ENCODE measurements around the gene FAM20C.

The FAM20C gene

DNA sequence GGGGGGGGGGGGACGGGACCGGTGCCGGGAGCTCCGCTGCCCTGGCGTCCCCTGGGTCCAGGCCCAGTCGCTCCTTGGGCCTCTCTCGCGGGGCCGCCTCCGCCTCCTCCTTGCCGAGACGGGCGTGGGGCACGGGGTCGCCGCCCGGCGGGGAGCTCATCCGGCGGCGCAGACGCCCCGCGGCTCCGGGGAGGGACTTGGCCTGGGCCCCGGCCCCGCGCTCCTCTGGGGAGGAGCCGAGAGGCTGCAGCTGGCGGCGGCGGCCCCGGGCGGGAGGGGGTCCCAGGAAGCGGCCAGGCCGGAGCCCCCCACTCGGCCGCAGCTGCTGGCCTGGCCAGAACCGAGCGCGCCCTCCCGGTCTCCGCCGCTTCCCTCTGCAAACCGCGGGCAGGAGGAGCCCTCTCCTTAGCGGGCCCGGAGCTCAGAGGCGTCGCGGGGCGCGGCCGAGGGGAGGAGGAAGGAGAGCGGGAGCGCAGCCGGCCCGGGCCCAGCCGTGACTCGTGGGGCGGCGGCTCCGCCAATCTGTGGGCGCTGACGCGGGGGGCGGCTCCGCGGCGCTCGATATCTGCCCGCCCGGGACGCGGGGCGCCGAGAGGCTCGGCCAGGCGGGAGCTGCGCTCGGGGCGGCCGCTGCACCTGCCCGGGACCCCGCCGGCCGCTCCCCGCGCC, at the start of gene FAM20C:
Gene FAM20C (plus strand): TSS at position 591 of the 669 bp plus-strand sequence. CDS start 629 bp downstream, outside the sequence.
- peak; percentile 84 for DNase-seq (ENCODE audit: low spot score)

DNA sequence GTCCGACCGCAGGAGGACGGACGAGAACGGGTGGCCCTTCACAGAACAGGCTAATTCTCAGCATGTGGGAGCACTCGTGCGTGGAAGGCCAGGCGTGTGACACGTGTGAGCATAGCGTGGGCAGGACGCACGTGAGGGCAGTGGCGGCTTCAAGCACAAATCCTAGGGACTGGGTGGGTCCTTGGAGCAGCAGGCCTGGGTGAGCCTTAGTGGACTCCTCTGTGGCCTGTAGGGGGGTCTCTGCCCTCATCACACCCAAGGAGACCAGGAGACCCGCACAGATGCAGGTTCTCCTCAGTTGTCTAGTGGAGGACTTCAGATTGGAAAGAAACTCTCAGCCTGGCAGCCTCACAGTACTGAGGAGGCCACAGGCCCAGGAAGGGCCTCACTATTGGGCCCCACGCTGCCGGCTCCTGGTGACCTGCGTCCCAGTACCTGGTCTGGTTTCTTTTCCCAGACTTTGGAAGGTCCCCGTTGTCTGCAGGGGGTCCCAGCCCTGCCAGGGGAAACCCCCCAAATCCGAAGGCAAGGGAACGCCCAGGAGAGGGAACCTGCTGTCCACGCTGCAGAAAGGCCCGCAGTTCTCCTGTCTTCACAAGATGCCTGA, 49.1 kb upstream of the FAM20C start:
- no peak for DNase-seq (ENCODE audit: low spot score)

DNA sequence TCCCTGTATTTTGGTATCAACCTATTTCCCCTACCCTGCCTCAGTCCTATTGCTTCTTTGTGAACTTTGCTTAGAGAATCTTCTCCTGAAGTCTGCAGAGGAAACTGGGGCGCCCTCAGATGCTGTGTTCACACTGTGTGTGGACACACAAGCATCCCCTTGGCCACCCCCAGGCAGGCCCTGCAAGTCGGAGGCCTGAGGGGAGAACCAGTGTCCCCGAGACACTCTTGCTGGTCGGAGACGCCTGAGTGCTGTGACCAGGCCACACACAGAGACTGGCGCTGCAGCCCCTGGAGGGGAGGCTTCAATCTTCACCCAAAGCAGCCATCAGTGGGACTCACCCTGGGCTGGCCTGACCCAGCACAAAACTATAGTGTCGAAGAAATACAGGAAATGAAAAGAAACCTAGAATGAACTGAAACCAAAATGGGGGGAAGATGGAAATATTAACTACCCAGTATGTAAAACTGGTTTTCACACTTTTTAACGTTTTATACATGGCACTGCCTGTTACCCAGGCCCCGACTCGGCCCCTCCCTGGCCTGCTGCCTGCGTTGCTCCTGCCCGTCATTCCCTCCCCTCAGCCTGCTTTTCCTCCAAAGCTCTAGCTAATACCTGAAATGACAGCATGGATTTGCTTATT, 48.4 kb upstream of the FAM20C start:
- DNase-seq (ENCODE audit: low spot score): no peak

DNA sequence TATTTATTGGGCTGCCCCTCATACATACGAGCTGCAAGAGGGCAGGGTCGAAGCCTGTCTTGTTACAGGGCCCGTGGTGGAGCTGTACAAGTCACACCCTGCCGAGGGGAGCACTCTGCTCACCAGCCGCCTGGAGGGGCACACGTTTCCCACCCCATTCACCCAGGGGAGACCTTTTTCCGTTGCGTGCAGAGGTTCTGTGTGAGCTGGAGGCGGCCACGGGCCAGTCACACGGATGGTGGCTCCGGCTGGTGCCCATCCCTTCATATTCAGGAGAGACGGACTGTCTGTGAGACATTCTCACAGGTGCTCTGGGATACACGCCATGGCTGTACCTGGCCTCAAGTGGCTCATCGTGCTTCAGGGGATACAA, 47.9 kb upstream of the FAM20C start:
- no peak for DNase-seq (ENCODE audit: low spot score)

DNA sequence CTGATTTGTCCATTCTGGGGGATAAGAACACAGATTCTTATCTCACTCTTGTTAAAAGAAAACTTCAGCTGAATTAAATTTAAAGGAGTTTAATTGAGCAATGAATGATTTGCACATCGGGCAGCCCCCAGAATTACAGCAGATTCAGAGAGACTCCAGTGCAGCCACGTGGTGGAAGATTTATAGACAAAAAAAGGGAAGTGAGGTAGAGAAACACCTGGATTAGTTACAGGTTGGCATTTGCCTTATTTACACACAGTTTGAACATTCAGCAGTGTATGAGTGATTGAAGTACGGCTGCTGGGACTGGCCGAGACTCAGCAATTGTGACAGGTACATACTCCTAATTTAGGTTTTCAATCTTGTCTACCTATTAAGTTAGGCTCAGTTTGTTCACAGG, 46.5 kb upstream of the FAM20C start:
- DNase-seq (ENCODE audit: low spot score): no peak

DNA sequence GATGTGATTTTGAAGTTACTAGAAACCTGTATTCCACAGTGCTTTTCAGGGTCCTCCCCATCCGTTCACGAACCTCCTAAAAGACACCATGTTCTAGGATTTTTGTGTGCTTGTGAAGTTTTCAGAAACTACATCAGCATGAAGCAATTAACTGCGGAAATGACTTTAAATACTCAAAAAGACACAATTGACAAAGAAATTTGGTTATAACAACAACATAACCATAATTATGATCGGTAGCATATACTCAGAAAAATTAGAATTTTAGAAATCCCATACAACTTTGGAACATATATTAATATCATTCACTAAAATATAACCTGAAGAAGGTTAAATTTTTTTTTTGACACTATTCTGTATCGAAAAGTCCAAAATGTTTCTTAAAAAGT, 43.8 kb upstream of the FAM20C start:
- no peak for DNase-seq (ENCODE audit: low spot score)

DNA sequence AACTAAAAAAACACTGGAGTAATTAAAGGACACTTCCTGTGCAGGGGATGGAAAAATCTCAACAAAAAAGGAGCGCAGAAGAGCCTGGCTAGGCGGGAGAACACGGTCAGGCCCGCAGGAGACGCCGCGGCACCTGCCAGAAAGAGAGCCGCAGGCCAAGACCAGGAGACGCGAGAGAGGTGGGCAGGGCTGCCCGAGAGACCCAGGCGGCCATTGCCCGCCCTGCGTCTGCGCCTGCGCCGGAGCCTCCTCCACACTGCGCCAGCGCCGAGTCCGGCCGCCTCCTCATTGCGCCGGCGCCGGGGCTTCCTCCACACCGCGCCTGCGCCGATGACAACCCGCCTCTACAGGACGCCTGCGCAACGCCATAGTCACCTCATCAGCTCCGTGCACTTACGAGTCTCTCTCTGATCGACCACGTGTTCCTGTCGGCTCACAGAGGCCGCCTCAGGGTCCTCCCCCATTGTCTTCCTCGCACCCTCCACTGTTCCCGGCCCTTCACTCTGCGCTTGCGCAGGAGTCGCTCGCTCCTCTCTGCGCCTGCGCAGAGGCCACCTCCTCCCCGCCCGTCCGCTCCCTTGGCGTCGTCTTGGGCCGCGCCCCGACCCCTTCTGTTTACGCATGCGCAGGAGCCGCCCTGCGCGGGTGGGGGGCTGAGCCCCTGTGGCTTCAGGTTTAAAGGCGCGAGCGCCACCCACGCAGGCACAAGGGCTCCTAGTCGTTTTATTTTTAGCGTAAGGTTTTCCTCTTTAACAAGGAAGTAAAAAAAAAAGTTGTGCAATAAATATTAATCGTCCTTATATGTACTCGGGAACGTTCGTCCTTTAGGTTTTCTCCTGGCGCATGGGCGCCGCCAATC, 43.2 kb upstream of the FAM20C start:
- peak; percentile 97 for DNase-seq (ENCODE audit: low spot score)

DNA sequence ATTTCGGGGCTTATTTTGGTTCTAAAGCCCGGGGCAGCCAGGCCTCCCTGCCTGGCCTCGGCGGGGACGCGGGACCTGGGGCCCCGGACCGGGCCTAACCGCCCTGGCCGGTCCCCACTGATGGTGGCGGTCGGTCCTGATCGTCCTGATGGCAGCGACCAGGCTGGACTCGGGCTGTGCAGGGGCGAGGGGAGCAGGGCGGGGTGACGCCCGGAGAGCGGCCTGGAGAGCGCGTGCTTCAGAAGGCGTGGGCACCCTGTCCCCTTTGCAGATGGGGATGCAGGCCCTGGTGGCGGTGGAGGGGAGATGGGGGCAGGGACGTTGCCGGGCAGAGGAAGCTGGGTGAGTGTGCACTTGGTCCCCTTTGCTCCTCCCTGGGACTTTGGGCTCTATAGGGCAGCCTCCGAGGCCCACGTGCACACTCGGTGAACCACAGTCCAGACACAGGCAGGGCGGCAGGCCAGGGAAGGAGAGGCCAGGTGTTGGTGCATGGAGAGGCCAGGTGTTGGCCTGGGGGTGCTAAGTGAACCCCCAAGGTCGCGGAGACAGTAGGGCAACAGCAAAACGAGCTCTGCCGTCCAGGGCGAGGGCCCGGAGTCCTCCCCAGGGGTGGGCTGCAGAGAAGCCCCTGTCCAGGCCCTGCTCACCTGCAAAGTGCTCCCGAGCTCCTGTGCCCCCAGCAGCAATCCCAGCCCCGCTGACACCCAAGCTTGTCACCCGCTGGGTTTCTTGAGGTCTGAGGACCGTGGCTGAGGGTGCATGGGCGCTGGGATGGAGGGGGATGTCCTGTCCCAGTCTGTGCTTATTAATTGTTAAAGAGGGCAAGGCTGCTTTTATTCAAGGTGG, 42.4 kb upstream of the FAM20C start:
- DNase-seq (ENCODE audit: low spot score): no peak

DNA sequence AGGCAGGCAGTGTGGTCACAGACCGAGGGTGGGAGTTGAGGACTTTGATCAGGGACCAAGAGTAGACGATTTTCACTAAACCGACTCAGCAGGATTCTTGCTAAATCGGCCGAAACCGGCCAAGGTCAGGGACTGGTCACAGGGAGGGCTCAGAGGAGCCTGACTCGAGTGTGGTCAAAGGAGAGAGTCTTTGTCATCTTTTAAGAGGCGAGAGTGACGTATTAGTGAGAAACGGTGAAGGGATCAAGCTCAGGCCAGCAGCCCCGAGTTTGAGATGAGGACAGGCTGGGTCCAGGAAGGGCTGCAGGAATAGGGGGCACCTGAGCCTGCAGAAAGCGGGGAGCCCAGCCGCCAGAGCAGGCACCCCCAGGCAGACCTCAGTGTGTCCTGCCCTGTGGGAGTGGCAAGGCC, 41.6 kb upstream of the FAM20C start:
- no peak for DNase-seq (ENCODE audit: low spot score)

DNA sequence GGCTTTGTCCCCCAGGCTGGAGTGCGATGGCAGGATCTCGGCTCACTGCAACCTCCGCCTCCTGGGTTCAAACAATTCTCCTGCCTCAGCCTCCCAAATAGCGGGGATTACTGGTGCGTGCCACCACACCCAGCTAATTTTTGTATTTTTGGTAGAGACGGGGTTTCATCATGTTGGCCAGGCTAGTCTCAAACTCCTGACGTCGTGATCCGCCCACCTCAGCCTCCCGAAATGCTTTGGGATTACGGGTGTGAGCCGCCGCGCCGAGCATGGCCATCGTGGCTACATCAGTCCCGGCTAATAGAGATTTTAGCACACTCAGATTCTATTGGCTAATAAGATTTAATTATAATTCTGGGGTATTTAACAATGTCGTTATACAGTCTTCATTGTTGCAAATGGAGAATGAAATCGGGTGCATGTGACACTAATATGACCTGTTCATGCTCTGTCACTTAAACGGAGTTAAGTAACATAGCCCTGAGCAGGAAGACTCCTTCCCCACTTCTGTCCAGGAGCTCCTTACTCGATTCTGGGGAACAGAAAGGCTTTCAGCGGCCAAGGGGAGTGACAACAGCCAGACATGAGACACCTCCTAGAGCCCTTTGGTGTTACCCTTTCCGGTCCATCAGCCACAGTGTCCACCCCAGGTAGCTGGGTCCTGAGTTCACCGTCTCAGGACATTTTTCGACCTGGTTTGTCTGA, 40.9 kb upstream of the FAM20C start:
- DNase-seq (ENCODE audit: low spot score): no peak

DNA sequence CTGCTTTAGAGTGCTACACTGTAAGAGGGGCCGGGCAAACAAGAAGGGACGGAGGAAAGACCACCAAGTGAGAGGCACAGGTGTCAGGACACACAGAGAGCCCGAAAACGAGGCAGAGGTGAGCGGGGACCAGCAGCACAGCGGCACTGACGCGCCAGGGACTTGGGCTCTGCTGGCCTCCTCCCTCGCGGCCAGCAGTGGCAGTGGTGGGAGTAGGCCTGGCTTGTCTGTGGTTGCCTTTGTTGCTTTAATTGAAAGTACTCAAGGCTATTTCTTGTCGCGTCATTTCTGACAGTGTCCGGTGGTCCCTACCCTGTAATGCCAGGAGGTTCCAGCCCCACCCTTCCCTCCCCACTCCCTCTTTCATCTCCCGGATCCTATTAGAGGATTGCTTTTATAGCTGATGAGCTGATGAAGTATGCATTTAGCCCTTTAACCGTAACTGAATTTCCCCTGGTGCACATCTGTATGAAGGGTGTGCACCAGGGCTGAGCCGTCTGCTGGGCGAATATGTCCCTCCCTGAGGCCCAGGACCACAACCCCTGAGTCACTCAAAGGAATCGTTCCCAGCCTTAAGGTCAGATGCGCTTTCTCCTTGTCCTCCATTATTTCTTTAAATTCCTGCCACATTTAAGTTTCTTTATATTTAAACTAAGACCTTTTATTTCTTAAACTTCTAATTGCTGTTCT, 39.5 kb upstream of the FAM20C start:
- no peak for DNase-seq (ENCODE audit: low spot score)

DNA sequence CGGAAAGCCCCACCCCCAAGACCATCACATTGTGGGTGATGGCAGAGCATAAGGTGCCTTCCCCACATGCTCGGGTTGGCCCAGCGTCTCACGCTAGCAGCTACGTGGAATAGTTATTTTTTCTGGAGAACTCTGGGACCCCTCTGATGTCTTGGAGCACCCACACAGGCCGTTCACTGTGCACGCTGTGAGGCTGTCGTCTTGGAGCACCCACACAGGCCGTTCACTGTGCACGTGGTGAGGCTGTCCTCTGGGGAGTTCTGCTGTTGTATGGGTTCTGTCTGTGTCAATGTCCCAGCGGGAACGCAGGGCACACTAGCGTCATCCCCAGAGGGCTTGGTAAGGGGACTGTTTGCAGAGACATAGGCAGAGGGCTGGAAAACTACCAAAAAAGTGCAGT, 38.8 kb upstream of the FAM20C start:
- DNase-seq (ENCODE audit: low spot score): no peak

DNA sequence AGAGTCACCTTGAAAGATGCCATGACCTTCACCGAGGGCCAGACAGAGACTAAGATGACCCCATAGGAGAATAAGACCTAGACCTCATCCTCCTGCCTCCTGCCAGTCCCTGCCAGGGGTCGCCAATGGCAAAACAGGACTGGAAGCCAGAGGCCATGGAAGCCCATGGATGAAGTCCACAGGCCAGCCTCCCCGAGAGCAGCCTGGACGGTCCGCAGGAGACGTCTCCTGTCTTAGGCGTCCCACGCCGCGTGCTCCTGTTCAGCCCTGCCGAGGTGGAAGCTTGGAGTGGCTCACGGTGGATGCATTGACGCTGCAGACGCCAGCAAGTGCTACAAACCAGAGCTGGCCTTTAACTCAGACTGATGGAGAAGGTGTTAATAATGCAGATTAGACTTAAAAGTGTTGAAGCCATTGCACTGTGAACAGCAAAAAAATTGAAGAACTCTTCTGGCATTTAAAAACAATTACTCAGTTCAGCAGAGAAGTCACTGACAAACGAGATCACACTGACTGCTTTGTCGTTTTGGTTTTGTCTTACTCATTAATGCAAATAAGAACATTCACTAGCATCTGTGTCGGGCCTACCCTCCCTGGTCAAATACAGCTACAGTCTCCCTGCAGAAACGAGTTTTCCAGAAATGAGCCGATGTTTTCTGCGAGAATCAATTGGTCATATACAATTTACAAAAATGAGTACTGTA, 38.1 kb upstream of the FAM20C start:
- DNase-seq (ENCODE audit: low spot score): no peak

DNA sequence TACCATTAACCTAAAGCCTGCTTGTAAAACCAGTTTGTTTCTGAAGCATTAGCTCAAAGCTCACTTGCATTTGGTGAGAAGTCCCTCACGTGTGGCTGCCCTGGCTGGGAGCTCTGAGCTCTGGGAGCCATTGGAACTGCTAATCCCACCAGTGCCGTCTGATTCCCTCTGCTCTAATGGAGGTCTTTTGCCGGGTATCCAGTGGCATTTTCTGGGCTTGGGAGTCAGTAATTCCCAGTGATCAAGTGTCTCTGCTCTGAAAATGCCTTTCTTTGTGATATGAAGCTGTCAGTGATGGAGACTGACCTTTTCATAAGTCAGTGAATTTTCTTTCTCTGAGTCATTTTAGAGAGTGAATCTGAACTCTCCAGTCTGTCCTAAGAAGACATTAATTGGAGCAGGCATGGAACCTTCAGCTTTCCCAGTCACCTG, 36.9 kb upstream of the FAM20C start:
- no peak for DNase-seq (ENCODE audit: low spot score)

DNA sequence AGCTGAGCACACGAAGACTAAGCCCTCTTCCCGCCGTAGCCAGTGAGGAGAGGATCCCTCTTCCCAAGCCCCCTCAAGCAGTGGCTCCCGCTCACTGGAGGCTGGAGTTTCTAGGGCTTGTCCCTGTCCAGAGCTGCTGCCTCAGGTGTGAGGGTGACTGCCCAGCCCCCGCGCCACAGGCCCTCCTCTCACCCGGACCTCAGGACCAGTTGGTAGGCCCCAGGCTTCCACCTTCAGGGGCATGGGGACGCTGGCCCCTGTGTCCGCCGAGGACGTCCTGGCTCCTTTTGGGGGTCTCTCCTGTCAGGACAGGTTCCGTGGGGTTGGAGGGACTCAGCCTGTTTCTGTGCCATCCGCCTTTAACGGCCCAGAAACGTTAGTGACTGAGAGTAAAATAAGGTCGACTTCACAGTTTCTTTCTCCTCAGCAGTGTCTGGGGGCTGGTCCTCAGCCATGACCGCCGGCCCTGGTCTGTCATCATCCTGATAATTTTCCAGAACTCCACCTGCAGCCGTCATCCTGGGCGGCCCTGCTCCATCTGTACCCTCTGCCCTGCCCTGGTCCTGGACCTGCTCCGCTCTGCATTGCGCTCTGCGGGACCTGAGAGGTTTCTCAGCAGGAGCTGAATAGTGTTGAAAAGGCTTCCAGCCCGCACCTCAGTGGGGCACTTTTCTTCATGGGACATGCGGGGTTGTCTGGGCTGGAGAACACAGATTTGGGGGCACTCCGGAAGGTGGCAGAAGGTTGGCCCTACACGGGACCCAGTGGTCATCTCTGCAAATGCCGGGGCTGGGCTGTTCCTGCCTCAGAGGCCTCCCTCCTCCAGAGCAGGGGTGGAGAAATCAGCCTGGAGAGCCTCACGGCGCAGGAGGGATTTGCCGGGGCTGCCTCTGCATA, 36.0 kb upstream of the FAM20C start:
- peak; percentile 38 for DNase-seq (ENCODE audit: low spot score)

DNA sequence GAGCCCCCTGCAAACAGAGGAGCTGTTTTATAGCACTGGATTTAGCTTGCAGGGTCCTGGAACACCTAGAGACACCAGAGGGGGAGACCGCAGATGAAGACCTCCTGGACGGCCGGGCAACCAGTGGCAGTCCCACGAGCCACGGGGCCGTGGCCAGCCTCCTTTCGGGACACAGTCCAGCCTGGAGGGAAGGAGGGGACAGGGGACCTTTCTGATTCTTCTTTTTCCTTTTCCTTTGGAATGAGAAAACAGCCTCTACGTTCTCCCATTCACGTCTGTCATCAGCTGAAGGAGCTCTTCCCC, 35.4 kb upstream of the FAM20C start:
- no peak for DNase-seq (ENCODE audit: low spot score)

DNA sequence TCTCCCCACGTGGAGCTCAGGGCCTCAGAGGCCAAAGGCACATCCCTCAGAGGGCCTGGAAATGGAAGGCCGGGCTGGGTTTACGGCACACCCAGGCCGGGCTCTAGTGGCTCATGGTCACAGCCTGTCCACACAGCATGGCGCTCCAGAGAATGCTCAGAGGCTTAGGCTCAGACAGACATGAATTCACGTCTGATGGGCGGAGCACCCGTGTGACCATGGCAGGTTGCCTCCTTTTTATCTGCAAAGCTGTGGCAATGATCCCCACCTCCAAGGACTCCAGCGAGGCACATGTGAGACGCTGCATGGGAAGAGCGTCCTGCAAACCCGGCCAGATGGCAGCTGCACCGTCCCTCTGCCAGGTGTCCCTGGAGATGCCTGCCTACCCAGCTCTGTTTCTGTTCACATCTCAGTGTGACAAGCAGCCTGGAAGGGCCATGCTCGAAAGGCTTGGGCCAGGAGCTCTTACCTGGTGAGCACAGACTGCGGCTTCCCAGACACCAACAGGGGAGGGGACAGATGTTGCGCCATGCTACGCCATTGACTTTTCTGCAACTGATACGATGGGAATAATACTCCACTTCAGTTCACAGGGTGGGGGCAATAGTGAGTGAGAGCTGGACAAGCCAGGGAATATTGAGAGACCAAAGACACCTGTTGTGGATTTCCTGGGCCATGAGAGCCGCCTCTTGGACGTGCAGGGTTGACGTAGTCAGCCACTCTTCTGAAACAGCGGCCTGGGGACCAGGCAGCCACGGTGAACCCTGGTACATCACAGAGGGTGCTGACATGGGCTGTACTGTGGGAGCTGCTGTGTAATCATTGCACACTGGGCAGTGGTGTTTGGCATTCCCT, 34.4 kb upstream of the FAM20C start:
- DNase-seq (ENCODE audit: low spot score): no peak

DNA sequence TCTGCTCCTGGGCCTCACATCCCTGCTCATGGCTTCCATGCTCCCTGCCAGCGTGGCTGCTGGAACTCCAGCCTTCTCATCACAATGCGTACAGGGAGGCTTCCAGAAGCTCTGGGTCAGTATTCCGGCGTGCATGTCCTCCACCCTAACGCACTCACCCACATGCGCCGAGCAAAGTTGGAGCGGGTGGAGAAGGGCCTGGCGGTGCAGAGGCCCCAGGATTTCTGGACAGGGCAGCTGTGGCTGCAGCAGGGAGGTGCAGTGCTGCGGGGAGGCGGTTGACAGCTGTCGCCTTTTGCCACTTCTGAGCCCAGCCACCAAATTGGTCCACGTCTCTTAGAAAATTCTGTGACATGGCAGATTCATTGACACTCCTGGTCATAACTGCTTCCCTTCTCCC, 33.6 kb upstream of the FAM20C start:
- peak; percentile 26 for DNase-seq (ENCODE audit: low spot score)
